ENCODE data around the gene COX4I2. TPM values are rescaled to one million over a fixed set of nuclear protein-coding genes. Genes with fewer than 3 reads are reported as not detected.

The COX4I2 gene
- total RNA-seq, 5 donors from 2014 or later (not counting 1 experiment from before 2014, with no cell fraction given) = not detected

DNA sequence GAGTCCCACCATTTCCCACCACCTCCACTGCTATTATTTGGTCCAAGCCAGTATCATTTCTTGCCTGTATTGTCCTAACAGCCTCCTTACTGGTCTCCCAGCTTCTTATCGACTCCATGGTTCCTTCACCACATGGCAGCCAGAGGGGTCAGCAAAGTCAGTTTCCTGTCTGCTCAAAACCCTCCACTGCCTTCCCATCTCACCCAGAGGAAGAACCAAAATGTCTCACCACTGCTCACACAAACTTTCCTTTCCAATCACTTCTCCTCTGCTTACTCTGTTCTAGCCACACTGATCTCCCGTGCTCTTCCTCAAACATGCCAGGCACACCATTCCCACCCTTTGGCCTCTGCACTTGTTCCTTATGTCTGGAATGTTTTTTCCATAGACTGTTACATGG, 45.2 kb downstream of the COX4I2 start:
- H3K4me3 ChIP-seq (ENCODE audit: control insufficient read depth in 1 of 2, extremely low read depth in 1 of 2, low read length in 1 of 2) = no peak overlapping the region
- H3K4me1 Mint-ChIP-seq = peaks cover 86 to 94% (median 87%) of the 10 kb centered on the region in 3 donors
- H3K36me3 ChIP-seq (ENCODE audit: control insufficient read depth in 2 of 2, extremely low read depth in 1 of 2, insufficient read depth in 1 of 2, low read length in 1 of 2) = peaks cover 4 to 50% of the 10 kb centered on the region in 2 donors
- peak overlapping the region; percentile 40 for H3K27ac ChIP-seq (ENCODE audit: low read length)
- 63% methylated on average over 1 of the region's 2 CpGs for WGBS (ENCODE audit: insufficient coverage)
- ChIA-PET POLR2A (interaction anchor here in 1 of 2 donors (0.6 kb wide), 1 partner anchor 8 kb away, joined by 3 read pairs; no protein-coding TSS in a partner anchor), CTCF (interaction anchor here in 1 of 2 donors (1.1 kb wide), 1 partner anchor 41 kb away, joined by 7 read pairs; no protein-coding TSS in a partner anchor)
- DNase-seq (no peak), ATAC-seq (replicated peaks in 1 of 4) (no peak)
- H3K4me3 Mint-ChIP-seq = no peak overlapping the region
- H3K27me3 Mint-ChIP-seq = no peaks in the 10 kb centered on the region
- no peaks in the 10 kb centered on the region for H3K9me3 ChIP-seq
- no peaks in the 10 kb centered on the region for H3K27me3 ChIP-seq (replicated peaks in 1 of 2; ENCODE audit: control insufficient read depth in 2 of 2, extremely low read depth in 1 of 2, insufficient read depth in 2 of 2, low read length in 1 of 2)
- H3K9me3 Mint-ChIP-seq = no peaks in the 10 kb centered on the region
- peaks cover 42% of the 10 kb centered on the region for H3K36me3 Mint-ChIP-seq
- peak overlapping the region; percentile 50 to 68 for H3K27ac Mint-ChIP-seq
- peaks cover 26 to 79% of the 10 kb centered on the region in 2 experiments for H3K4me1 ChIP-seq (ENCODE audit: control insufficient read depth in 1 of 2, extremely low read depth in 1 of 2, insufficient read depth in 2 of 2, low read length in 2 of 2)

DNA sequence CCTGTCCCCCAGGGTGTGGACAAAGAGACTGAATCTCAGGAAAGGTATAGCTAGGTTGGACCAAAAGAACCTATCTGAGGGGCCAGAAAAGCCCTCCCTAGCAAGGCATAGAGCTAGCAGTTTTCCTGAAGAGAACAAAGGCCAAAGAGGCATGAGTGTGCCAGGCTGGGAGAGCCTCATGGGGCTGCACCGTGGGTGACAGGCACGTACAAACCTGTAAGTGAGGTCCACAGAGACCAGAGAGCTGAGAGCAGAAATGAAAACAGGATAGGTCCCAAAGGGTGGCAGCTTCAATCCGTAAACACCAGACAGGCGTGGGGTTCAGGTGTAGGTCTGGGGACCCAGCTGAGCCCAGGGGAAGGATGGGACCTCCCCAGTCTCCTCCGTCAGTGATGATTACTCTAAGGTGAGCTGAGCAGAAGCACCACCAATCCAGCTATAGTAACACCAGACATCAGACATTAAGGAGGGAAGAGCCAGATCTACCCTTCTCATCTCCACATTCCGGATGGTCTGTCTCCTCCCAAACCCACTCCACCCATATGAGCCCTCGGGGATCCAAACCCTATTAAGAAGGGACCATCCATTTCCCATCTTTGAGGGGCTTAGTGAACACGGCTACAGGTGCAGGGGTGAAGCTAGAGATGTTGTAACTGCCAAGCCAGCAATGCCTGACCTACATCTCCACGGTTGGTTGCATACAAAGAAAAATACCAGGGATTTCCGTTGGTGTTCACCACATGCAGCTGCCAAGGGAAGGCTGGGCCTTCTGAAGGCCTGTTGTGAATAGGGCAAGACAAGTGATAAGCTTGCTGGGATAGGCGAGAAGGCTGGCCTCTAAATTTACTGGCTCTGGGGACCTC, 46.7 kb downstream of the COX4I2 start:
- H3K36me3 ChIP-seq (ENCODE audit: control insufficient read depth in 2 of 2, extremely low read depth in 1 of 2, insufficient read depth in 1 of 2, low read length in 1 of 2) = peaks cover 2 to 42% of the 10 kb centered on the region in 2 donors
- no peaks in the 10 kb centered on the region for H3K27me3 ChIP-seq (replicated peaks in 1 of 2; ENCODE audit: control insufficient read depth in 2 of 2, extremely low read depth in 1 of 2, insufficient read depth in 2 of 2, low read length in 1 of 2)
- peak overlapping the region; percentile 47 for H3K27ac ChIP-seq (ENCODE audit: low read length)
- Mint-ChIP-seq H3K4me3 (peak overlapping the region in 1 of 3 donors; percentile 52), H3K4me1 (peaks cover 78 to 86% (median 79%) of the 10 kb centered on the region in 3 donors), H3K27me3 (no peaks in the 10 kb centered on the region), H3K27ac (peak overlapping the region; percentile 62 to 84), H3K36me3 (peaks cover 34% of the 10 kb centered on the region), H3K9me3 (no peaks in the 10 kb centered on the region)
- no peaks in the 10 kb centered on the region for H3K9me3 ChIP-seq
- CTCF ChIA-PET = interaction anchor here (0.7 to 2.2 kb wide), 7 partner anchors 8 to 109 kb away, joined by 3 to 17 read pairs (median 7); no protein-coding TSS in a partner anchor
- peaks cover 17 to 65% of the 10 kb centered on the region in 2 experiments for H3K4me1 ChIP-seq (ENCODE audit: control insufficient read depth in 1 of 2, extremely low read depth in 1 of 2, insufficient read depth in 2 of 2, low read length in 2 of 2)
- no peak overlapping the region for H3K4me3 ChIP-seq (ENCODE audit: control insufficient read depth in 1 of 2, extremely low read depth in 1 of 2, low read length in 1 of 2)
- ATAC-seq (replicated peaks in 1 of 4) = peak; percentile 23 to 77 (median 60)
- DNase-seq = peak in 11 of 35 experiments; percentile 2 to 47 (median 20)
- 35% methylated on average over 6 of the region's 11 CpGs for WGBS (ENCODE audit: insufficient coverage)
- POLR2A ChIA-PET = interaction anchor here (0.5 to 0.9 kb wide), 3 partner anchors 11 to 39 kb away, joined by 4 to 6 read pairs (median 4); no protein-coding TSS in a partner anchor

DNA sequence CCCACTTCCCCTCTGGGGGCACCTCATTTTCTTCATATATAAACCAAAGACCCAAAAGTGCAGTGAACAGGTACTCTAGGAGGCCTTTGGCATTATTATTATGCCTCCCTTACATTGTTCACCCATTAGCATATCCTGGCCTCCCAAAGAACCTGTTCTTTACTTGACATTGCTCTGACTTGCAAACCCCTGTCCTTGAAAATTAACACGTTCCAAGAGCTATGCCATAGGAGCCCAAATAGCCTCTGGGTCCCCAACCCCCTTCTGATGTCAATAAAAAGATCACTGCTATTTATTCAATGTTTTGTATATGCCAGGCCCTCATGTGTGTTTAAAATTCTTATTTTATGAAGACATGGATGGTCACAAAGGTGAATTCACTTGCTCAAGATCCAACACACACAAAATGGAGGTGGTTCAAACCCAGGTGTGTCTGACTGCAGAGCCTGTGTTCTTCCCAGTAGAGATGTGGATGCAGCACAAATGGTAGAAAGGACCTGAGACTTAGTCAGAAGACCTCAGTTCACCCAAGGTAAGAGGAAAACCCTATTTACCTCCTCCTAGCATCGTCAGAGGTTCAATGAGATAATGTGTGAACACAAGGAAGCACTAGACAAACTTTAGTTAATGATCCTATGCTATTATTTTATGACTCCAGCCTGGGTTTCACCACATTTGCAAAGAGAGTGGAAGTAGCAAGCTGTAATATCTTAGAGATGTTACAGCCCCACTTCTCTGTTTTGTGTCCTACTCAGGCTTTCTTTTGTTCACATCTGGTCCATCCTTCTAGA, 48.3 kb downstream of the COX4I2 start:
- POLR2A ChIA-PET = interaction anchor here in 1 of 2 donors (0.6 kb wide), 1 partner anchor 12 kb away, joined by 19 read pairs; no protein-coding TSS in a partner anchor
- Mint-ChIP-seq H3K27me3 (no peaks in the 10 kb centered on the region), H3K27ac (peak overlapping the region; percentile 59 to 84), H3K4me1 (peaks cover 62 to 78% (median 64%) of the 10 kb centered on the region in 3 donors), H3K36me3 (peaks cover 31% of the 10 kb centered on the region), H3K9me3 (no peaks in the 10 kb centered on the region), H3K4me3 (peak overlapping the region in 1 of 3 donors; percentile 29)
- no peak for ATAC-seq (replicated peaks in 1 of 4)
- Histone ChIP-seq H3K36me3 (ENCODE audit: control insufficient read depth in 2 of 2, extremely low read depth in 1 of 2, insufficient read depth in 1 of 2, low read length in 1 of 2) (peaks cover 4 to 36% of the 10 kb centered on the region in 2 donors), H3K9me3 (no peaks in the 10 kb centered on the region), H3K27me3 (replicated peaks in 1 of 2; ENCODE audit: control insufficient read depth in 2 of 2, extremely low read depth in 1 of 2, insufficient read depth in 2 of 2, low read length in 1 of 2) (no peaks in the 10 kb centered on the region), H3K4me3 (ENCODE audit: control insufficient read depth in 1 of 2, extremely low read depth in 1 of 2, low read length in 1 of 2) (no peak overlapping the region), H3K4me1 (ENCODE audit: control insufficient read depth in 1 of 2, extremely low read depth in 1 of 2, insufficient read depth in 2 of 2, low read length in 2 of 2) (peaks cover 15 to 54% of the 10 kb centered on the region in 2 experiments), H3K27ac (ENCODE audit: low read length) (peak overlapping the region; percentile 19)
- WGBS (ENCODE audit: insufficient coverage) = 100% methylated on average over 1 of the region's 2 CpGs
- DNase-seq = no peak
- CTCF ChIA-PET = interaction anchor here (0.7 to 2.2 kb wide), 4 partner anchors 10 to 38 kb away, joined by 4 to 17 read pairs (median 9); no protein-coding TSS in a partner anchor

DNA sequence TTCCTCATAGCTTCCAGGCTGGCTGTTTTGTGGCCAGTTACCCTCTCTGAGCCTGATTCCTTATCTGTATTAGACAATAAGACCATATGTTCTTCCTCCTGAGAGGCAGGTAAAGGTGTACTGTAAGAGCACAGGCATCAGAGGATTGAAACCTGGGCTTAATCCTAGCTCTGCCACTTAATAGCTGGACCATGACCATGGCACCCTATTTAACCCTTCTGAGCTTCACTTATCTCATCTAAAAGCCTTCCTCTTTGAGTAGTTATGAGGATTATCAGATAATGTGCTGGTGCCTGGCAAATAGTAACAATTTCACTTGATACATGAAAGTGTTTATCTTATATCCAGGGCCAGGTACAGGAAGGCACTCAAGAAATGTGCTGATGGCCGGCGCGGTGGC, 50.1 kb downstream of the COX4I2 start:
- DNase-seq (no peak), ATAC-seq (replicated peaks in 1 of 4) (no peak)
- CTCF ChIA-PET = interaction anchor here in 1 of 2 donors (0.7 kb wide), 1 partner anchor 110 kb away, joined by 5 read pairs; no protein-coding TSS in a partner anchor
- H3K27ac Mint-ChIP-seq = peak overlapping the region in 1 of 2 donors; percentile 49
- H3K4me1 Mint-ChIP-seq = peaks cover 59 to 76% (median 62%) of the 10 kb centered on the region in 3 donors
- no peaks in the 10 kb centered on the region for H3K27me3 Mint-ChIP-seq
- no peaks in the 10 kb centered on the region for H3K9me3 ChIP-seq
- no peak overlapping the region for H3K27ac ChIP-seq (ENCODE audit: low read length)
- POLR2A ChIA-PET = interaction anchor here (0.7 kb wide), 2 partner anchors 12 to 31 kb away, joined by 4 to 7 read pairs; no protein-coding TSS in a partner anchor
- no CpG with 5 or more reads among the region's 3 CpGs for WGBS (ENCODE audit: insufficient coverage)
- no peak overlapping the region for H3K4me3 ChIP-seq (ENCODE audit: control insufficient read depth in 1 of 2, extremely low read depth in 1 of 2, low read length in 1 of 2)
- no peaks in the 10 kb centered on the region for H3K27me3 ChIP-seq (replicated peaks in 1 of 2; ENCODE audit: control insufficient read depth in 2 of 2, extremely low read depth in 1 of 2, insufficient read depth in 2 of 2, low read length in 1 of 2)
- no peaks in the 10 kb centered on the region for H3K9me3 Mint-ChIP-seq
- H3K4me1 ChIP-seq (ENCODE audit: control insufficient read depth in 1 of 2, extremely low read depth in 1 of 2, insufficient read depth in 2 of 2, low read length in 2 of 2) = peaks cover 21 to 52% of the 10 kb centered on the region in 2 experiments
- H3K36me3 Mint-ChIP-seq = peaks cover 39% of the 10 kb centered on the region
- peaks cover 4 to 35% of the 10 kb centered on the region in 2 donors for H3K36me3 ChIP-seq (ENCODE audit: control insufficient read depth in 2 of 2, extremely low read depth in 1 of 2, insufficient read depth in 1 of 2, low read length in 1 of 2)
- H3K4me3 Mint-ChIP-seq = no peak overlapping the region

DNA sequence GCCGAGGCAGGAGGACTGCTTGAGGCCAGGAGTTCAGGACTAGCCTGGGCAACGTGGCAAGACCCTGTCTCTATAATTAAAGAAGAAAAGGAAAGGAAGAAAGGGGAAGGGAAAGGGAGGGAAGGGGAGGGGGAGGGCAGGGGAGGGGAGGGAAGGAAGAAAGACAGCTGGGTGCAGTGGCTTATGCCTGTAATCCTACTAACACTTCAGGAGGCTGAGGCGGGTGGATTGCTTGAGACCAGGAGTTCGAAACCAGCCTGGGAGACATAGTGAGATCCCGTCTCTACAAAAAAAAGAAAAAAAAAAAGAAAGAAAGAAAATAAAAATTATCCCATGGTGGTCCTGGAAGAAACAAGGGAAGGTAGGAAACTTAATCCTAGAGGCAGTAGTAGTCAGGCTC, 51.4 kb downstream of the COX4I2 start:
- H3K27ac Mint-ChIP-seq = peak overlapping the region; percentile 69 to 76
- H3K27me3 ChIP-seq (replicated peaks in 1 of 2; ENCODE audit: control insufficient read depth in 2 of 2, extremely low read depth in 1 of 2, insufficient read depth in 2 of 2, low read length in 1 of 2) = no peaks in the 10 kb centered on the region
- H3K9me3 ChIP-seq = no peaks in the 10 kb centered on the region
- 100% methylated on average over 1 of the region's 5 CpGs for WGBS (ENCODE audit: insufficient coverage)
- H3K36me3 Mint-ChIP-seq = peaks cover 34% of the 10 kb centered on the region
- H3K4me1 Mint-ChIP-seq = peaks cover 49 to 71% (median 54%) of the 10 kb centered on the region in 3 donors
- H3K9me3 Mint-ChIP-seq = no peaks in the 10 kb centered on the region
- peaks cover 24 to 53% of the 10 kb centered on the region in 2 experiments for H3K4me1 ChIP-seq (ENCODE audit: control insufficient read depth in 1 of 2, extremely low read depth in 1 of 2, insufficient read depth in 2 of 2, low read length in 2 of 2)
- ChIA-PET POLR2A (no interaction called here), CTCF (no interaction called here)
- no peak overlapping the region for H3K4me3 ChIP-seq (ENCODE audit: control insufficient read depth in 1 of 2, extremely low read depth in 1 of 2, low read length in 1 of 2)
- no peak overlapping the region for H3K27ac ChIP-seq (ENCODE audit: low read length)
- H3K36me3 ChIP-seq (ENCODE audit: control insufficient read depth in 2 of 2, extremely low read depth in 1 of 2, insufficient read depth in 1 of 2, low read length in 1 of 2) = peaks cover 4 to 31% of the 10 kb centered on the region in 2 donors
- H3K27me3 Mint-ChIP-seq = no peaks in the 10 kb centered on the region
- ATAC-seq (replicated peaks in 1 of 4) (no peak), DNase-seq (no peak)
- no peak overlapping the region for H3K4me3 Mint-ChIP-seq
